ENCODE measurements around the gene MITD1. TPM values are rescaled to one million over a fixed set of nuclear protein-coding genes. Genes with fewer than 3 reads are reported as not detected.
A peak's percentile ranks its signal among the peaks of the same experiment; 100 is the strongest.

MITD1 gene
- total RNA-seq, 1 donor from 2014 or later = 11.5 TPM

DNA sequence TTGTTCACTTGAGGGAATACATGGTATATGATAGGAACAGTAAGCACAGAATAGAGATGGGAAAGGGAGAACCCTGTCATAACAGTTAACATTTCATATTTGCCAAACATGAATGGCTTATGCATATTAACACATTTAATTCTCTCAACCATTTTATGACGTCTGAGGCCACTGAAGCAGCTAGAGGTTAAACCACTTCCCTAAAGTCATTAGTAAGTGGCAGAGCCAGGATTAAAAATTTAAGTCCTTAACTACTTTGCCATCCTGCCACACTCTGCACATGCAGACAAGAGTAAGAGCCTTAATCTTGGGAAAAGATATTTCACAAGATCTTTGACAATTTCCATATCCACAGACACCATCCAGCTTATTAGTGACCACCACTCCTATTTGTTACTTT is 24.0 kb downstream of the MITD1 start:
- Histone ChIP-seq H3K27me3 (ENCODE audit: control insufficient read depth in 3 of 3, insufficient read depth in 3 of 3, low read length in 3 of 3) (no peaks in the 10 kb centered on the region), H3K27ac (ENCODE audit: low read depth, low read length) (no peak overlapping the region), H3K36me3 (ENCODE audit: control insufficient read depth in 3 of 3, insufficient read depth in 3 of 3, low read length in 3 of 3) (peaks cover 10 to 29% (median 27%) of the 10 kb centered on the region in 3 donors), H3K4me3 (ENCODE audit: low read length in 3 of 3) (no peak overlapping the region), H3K9ac (ENCODE audit: low read depth in 1 of 3, low read length in 3 of 3) (no peak overlapping the region), H3K4me1 (ENCODE audit: control insufficient read depth in 3 of 3, insufficient read depth in 3 of 3, low read length in 3 of 3) (peaks cover 10 to 29% (median 15%) of the 10 kb centered on the region in 3 donors), H3K9me3 (ENCODE audit: control insufficient read depth in 3 of 3, low read length in 3 of 3) (no peaks in the 10 kb centered on the region)

DNA sequence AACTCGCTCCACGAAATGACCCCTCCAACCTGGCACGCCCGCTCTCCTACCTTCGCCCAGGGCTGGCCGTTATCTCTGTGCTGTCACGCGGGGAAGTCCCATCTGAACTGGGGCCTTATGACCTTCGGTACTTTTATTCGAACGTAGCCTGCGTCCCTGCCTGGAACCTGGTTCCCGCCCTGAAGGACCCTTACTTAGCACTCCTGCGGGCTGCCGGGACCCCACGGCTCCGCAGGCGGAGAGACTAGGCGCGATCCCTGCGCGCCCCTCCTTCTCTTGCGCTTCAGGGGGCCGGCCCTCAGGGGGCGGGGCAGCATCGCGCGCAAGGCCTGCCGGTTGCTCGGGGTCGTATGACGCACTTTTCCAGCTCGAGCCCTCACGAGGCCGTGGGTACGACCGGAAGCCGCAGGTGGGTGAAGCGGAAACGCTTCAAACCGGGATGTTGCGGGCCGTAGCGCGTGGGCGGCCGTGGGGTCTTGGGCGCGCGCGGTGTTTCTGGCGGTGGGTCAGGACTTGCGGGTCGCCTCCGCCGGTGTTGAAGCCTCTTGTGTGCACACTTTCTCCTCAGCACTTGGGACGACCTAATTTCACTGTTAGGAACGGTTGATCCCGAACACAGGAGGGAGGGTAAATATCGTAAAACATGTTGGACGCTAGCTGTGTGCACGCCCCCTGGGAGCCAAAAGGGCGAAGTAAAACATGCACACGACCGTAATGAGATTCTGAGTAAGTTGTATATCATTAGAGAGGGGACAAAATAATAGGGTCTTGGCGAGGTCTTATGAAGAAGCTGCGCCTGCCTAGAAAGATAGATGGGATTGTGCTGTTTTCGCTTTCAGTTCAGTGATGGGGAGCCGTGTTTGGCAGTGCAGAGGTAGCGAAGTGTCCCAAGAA is 26.0 kb downstream of the MITD1 start, which contains the start of the genes LIPT1 and TSGA10:
Gene LIPT1 (plus strand): TSS at position 325 of the 894 bp plus-strand sequence. CDS start 6,991 bp downstream, outside the sequence.
Gene TSGA10 (minus strand): TSS at position 300 of the 894 bp plus-strand sequence. CDS start 45,503 bp downstream, outside the sequence.
- Histone ChIP-seq H3K4me3 (ENCODE audit: low read length in 3 of 3) (peak within 1 kb of the TSS; percentile 97 to 99 (median 97)), H3K27ac (ENCODE audit: low read depth, low read length) (peak within 1 kb of the TSS; percentile 96), H3K9ac (ENCODE audit: low read depth in 1 of 3, low read length in 3 of 3) (peak within 1 kb of the TSS; percentile 81 to 94 (median 92))

DNA sequence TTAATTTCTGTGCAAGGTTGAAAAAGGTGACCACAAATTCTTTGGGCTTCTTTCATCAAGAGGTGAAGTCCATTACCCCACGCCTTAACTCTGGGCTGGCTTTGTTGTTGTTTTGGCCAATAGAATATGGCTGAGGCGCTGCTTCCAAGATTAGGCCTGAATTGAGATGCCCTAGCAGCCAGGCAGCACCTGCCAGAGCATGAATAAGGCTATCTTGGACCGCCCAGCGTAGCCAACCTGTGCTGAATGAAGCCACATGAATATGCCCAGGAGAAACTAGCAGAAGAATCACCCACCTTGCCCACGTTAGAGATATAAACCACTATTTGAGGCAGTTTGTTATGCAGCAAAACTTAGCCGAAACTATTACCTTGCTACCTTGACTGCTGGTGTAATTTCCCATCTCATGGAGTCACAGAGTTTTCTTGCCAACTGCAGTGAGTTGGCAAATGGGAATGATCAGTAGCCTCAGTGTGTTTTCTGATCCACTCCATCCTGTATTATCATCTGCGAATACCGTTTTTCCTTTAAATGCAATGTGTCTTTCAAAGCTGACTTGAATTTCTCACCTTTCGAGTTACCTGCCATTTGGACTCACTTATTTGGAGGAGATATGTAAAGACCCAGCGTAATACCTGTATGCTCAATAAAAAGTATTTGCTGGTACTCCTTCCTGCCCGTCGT is 26.8 kb downstream of the MITD1 start:
- Histone ChIP-seq H3K36me3 (ENCODE audit: control insufficient read depth in 3 of 3, insufficient read depth in 3 of 3, low read length in 3 of 3) (peaks cover 7 to 19% (median 16%) of the 10 kb centered on the region in 3 donors), H3K27me3 (ENCODE audit: control insufficient read depth in 3 of 3, insufficient read depth in 3 of 3, low read length in 3 of 3) (no peaks in the 10 kb centered on the region), H3K9ac (ENCODE audit: low read depth in 1 of 3, low read length in 3 of 3) (peak overlapping the region; percentile 81 to 94 (median 92)), H3K4me1 (ENCODE audit: control insufficient read depth in 3 of 3, insufficient read depth in 3 of 3, low read length in 3 of 3) (peaks cover 10 to 30% (median 15%) of the 10 kb centered on the region in 3 donors), H3K27ac (ENCODE audit: low read depth, low read length) (peak overlapping the region; percentile 96), H3K9me3 (ENCODE audit: control insufficient read depth in 3 of 3, low read length in 3 of 3) (no peaks in the 10 kb centered on the region), H3K4me3 (ENCODE audit: low read length in 3 of 3) (peak overlapping the region; percentile 97 to 99 (median 97))

More for the DNA sequence above, 26.0 kb downstream of the MITD1 start, which contains the start of the genes LIPT1 and TSGA10:
- no peaks in the 10 kb centered on the region for H3K27me3 ChIP-seq (ENCODE audit: control insufficient read depth in 3 of 3, insufficient read depth in 3 of 3, low read length in 3 of 3)
- no peaks in the 10 kb centered on the region for H3K9me3 ChIP-seq (ENCODE audit: control insufficient read depth in 3 of 3, low read length in 3 of 3)
- H3K4me1 ChIP-seq (ENCODE audit: control insufficient read depth in 3 of 3, insufficient read depth in 3 of 3, low read length in 3 of 3) = peaks cover 10 to 30% (median 15%) of the 10 kb centered on the region in 3 donors
- H3K36me3 ChIP-seq (ENCODE audit: control insufficient read depth in 3 of 3, insufficient read depth in 3 of 3, low read length in 3 of 3) = peaks cover 10 to 27% (median 25%) of the 10 kb centered on the region in 3 donors

DNA sequence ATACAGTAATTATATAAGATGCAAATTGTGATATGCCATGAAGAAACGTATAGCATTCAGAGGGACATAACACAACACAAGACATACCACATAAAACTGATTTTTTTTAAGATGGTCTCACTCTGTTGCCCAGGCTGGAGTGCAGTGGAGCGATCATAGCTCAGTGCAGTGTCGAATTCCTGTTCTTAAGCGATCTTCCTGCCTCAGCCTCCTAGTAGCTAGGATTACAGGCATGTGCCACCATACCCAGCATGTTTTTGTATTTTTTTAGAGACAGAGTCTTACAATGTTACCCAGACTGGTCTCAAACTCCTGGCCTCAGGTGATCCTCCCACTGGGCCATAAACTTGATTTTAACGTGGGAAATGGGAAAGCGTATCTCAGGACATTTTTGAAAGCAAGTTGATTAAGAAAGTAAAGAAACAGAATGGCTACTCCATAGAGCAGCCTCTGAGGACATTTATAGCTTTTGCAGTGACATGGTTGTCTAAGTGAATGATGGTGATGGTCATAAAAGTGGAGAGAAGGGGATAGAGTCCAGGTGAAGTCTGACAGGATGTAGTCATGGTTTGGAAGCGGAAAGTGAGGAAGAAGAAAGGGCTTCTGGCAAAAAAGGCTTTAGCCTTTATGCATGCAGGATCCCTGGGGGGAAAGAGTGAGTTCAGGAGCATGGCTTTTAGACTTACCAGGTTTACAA is 28.5 kb downstream of the MITD1 start:
- Histone ChIP-seq H3K4me1 (ENCODE audit: control insufficient read depth in 3 of 3, insufficient read depth in 3 of 3, low read length in 3 of 3) (peaks cover 10 to 30% (median 15%) of the 10 kb centered on the region in 3 donors), H3K4me3 (ENCODE audit: low read length in 3 of 3) (no peak overlapping the region), H3K36me3 (ENCODE audit: control insufficient read depth in 3 of 3, insufficient read depth in 3 of 3, low read length in 3 of 3) (peaks cover 4 to 8% (median 7%) of the 10 kb centered on the region in 3 donors), H3K9me3 (ENCODE audit: control insufficient read depth in 3 of 3, low read length in 3 of 3) (no peaks in the 10 kb centered on the region), H3K27ac (ENCODE audit: low read depth, low read length) (no peak overlapping the region), H3K9ac (ENCODE audit: low read depth in 1 of 3, low read length in 3 of 3) (no peak overlapping the region), H3K27me3 (ENCODE audit: control insufficient read depth in 3 of 3, insufficient read depth in 3 of 3, low read length in 3 of 3) (no peaks in the 10 kb centered on the region)

DNA sequence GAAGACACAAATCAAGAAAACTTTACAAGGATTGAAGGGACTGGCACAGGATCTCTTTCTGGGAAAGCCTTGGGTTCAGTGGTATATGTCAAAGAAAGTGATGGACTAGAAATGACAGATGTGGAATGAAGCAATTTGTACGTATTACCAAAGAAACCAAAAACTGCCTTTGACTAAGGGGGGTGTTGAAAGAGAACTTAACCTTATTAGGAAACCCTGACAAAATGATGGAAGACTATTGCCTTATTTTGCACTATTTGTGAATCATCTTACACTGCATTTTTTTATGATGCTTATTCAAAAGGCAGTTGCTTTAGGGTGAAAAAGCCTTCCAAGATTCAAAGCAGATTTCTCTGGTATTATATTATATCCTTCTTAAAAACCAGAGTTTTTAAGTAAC is 30.2 kb downstream of the MITD1 start:
- Histone ChIP-seq H3K9me3 (ENCODE audit: control insufficient read depth in 3 of 3, low read length in 3 of 3) (no peaks in the 10 kb centered on the region), H3K27me3 (ENCODE audit: control insufficient read depth in 3 of 3, insufficient read depth in 3 of 3, low read length in 3 of 3) (no peaks in the 10 kb centered on the region), H3K4me3 (ENCODE audit: low read length in 3 of 3) (no peak overlapping the region), H3K27ac (ENCODE audit: low read depth, low read length) (no peak overlapping the region), H3K36me3 (ENCODE audit: control insufficient read depth in 3 of 3, insufficient read depth in 3 of 3, low read length in 3 of 3) (no peaks in the 10 kb centered on the region), H3K4me1 (ENCODE audit: control insufficient read depth in 3 of 3, insufficient read depth in 3 of 3, low read length in 3 of 3) (peaks cover 6 to 26% (median 11%) of the 10 kb centered on the region in 3 donors), H3K9ac (ENCODE audit: low read depth in 1 of 3, low read length in 3 of 3) (no peak overlapping the region)

DNA sequence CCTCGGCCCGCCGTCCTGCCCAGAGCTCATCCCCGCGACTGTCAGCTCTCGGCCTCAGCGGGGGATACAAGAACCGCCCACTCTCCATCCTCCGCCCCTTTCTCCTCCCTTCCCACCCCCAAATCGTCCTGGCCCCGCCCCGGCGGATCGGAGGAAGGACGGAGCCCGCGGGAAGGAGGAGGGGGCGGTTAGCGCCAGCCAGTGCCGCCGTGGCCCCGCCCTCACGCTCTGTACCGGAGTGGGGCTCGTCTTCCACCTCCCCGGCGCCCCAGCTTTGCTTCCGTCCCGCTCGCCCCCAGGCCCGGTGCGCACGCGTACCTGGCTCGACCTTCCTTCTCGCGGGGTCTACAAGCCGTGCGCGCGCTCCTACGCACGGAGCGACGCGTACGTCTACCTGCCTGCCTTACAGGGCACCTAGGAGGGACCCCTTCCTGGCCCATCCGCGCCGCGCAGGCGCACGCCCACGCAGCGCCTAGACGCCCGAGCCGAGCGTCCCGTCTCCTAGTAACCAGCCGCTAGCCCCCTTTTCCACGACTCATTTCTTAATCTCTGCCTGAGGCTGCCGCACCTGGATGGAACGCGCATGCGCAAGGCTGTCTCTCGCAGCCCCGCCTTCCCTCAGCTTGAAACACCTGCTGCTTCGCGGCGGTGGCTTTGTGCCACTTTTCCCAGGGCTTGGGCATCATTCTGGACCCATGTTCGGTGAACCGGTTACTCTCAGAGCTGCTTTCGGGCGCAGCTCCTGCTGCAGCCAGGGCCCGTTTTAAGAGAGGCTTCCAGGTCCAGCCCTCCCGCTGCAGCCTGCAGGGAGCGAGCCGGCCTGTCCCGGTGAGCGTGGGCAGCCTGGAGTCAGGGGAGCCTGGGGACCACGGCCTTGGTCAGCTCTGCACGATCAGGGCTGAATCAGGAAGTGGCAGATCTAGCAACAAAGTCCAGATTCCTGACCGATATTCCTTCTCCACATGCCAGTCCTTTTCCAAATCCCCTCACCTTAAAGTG is 39.4 kb downstream of the MITD1 start, which contains the start of gene C2orf15:
Gene C2orf15 (plus strand): TSS at position 598 of the 999 bp plus-strand sequence. CDS start 8,852 bp downstream, outside the sequence.
- Histone ChIP-seq H3K9ac (ENCODE audit: low read depth in 1 of 3, low read length in 3 of 3) (peak within 1 kb of the TSS; percentile 71 to 82 (median 74)), H3K9me3 (ENCODE audit: control insufficient read depth in 3 of 3, low read length in 3 of 3) (no peaks in the 10 kb centered on the region)

DNA sequence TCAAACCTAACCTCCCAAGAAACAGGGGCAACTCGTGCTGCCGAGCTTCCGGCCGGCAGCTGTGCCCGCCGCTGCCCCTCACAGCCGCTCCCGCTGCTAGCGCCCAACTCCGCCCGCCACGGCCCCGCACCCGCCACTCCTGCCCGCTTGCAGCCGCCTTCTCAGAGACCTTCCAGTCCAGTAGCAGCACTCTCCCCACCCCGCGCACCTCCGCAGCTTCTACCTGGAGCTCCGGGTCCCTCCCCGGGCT is 40.1 kb downstream of the MITD1 start:
- Histone ChIP-seq H3K4me1 (ENCODE audit: control insufficient read depth in 3 of 3, insufficient read depth in 3 of 3, low read length in 3 of 3) (peaks cover 3 to 15% (median 8%) of the 10 kb centered on the region in 3 donors), H3K4me3 (ENCODE audit: low read length in 3 of 3) (peak overlapping the region; percentile 80 to 92 (median 85)), H3K27me3 (ENCODE audit: control insufficient read depth in 3 of 3, insufficient read depth in 3 of 3, low read length in 3 of 3) (no peaks in the 10 kb centered on the region), H3K9ac (ENCODE audit: low read depth in 1 of 3, low read length in 3 of 3) (peak overlapping the region; percentile 71 to 82 (median 74)), H3K36me3 (ENCODE audit: control insufficient read depth in 3 of 3, insufficient read depth in 3 of 3, low read length in 3 of 3) (no peaks in the 10 kb centered on the region), H3K27ac (ENCODE audit: low read depth, low read length) (no peak overlapping the region), H3K9me3 (ENCODE audit: control insufficient read depth in 3 of 3, low read length in 3 of 3) (no peaks in the 10 kb centered on the region)

More for the DNA sequence above, 39.4 kb downstream of the MITD1 start, which contains the start of gene C2orf15:
- Histone ChIP-seq H3K36me3 (ENCODE audit: control insufficient read depth in 3 of 3, insufficient read depth in 3 of 3, low read length in 3 of 3) (no peaks in the 10 kb centered on the region), H3K27ac (ENCODE audit: low read depth, low read length) (peak within 1 kb of the TSS; percentile 46), H3K4me1 (ENCODE audit: control insufficient read depth in 3 of 3, insufficient read depth in 3 of 3, low read length in 3 of 3) (peaks cover 3 to 15% (median 8%) of the 10 kb centered on the region in 3 donors), H3K4me3 (ENCODE audit: low read length in 3 of 3) (peak within 1 kb of the TSS; percentile 80 to 92 (median 85)), H3K27me3 (ENCODE audit: control insufficient read depth in 3 of 3, insufficient read depth in 3 of 3, low read length in 3 of 3) (no peaks in the 10 kb centered on the region)

DNA sequence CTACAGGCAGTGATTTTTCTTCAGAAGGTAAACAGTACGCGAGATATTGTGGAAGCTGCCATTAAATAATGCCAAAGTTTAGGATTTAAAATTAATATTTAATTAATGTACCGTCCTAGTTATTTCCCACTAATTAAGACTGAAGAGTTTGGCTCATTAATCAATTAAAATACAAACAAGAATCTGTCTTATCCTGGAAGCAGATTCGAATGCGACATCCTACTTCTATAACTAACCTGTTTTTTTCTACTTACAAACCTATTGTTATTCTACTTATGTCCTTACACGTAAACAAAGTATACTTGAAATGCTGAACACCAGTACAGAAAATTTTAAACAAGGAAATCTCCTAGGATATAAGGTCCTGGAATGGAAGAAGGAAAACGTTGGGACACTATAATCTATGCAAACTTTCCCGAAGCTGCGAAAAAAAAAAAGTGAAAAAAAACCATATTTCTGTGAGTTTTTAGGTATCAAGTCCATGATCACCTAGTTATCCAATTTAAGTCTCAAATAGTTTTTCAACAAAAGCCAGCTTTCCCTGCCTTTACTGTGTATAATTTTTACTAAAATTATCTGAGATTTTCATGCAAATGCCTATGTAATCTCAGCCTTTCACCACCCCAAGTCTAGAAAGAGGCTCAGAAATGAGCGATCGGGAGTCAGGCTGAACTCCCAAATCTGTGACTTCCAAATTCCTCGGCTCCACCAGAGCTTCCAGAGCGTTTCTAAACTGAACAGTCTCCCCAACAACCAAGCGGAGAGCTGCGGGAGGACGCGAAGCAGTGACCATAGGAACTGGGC is 40.6 kb downstream of the MITD1 start:
- H3K36me3 ChIP-seq (ENCODE audit: control insufficient read depth in 3 of 3, insufficient read depth in 3 of 3, low read length in 3 of 3) = no peaks in the 10 kb centered on the region
- H3K27me3 ChIP-seq (ENCODE audit: control insufficient read depth in 3 of 3, insufficient read depth in 3 of 3, low read length in 3 of 3) = no peaks in the 10 kb centered on the region
- no peaks in the 10 kb centered on the region for H3K9me3 ChIP-seq (ENCODE audit: control insufficient read depth in 3 of 3, low read length in 3 of 3)
- peaks cover 3 to 15% (median 8%) of the 10 kb centered on the region in 3 donors for H3K4me1 ChIP-seq (ENCODE audit: control insufficient read depth in 3 of 3, insufficient read depth in 3 of 3, low read length in 3 of 3)
- H3K9ac ChIP-seq (ENCODE audit: low read depth in 1 of 3, low read length in 3 of 3) = peak overlapping the region; percentile 71 to 82 (median 74)
- H3K27ac ChIP-seq (ENCODE audit: low read depth, low read length) = no peak overlapping the region
- H3K4me3 ChIP-seq (ENCODE audit: low read length in 3 of 3) = peak overlapping the region; percentile 80 to 92 (median 85)
